Testis (tissue), 2 donors: Measurements from ENCODE around the gene PHRF1.

Experiments
- CTCF ChIP-seq, 3 experiments: fragments of 450-650 bp in 2 of 3; fragments of 200-600 bp in 1 of 3; sonication (generic) in 1 of 3; IDR thresholded peaks; one replicate each; pipeline ENCODE4 v1.5.1; 2016 to 2019; ENCODE audit warnings: antibody characterized with exemption in 3 of 3, mild to moderate bottlenecking in 2 of 3, moderate library complexity in 1 of 3
- POLR2A ChIP-seq: fragments of 450-650 bp; IDR thresholded peaks from one replicate; pipeline ENCODE4 v1.6.1; 2017; ENCODE audit warnings: antibody characterized with exemption, mild to moderate bottlenecking, moderate library complexity

- no peak for TF ChIP-seq CTCF (IDR thresholded peaks at IDR 0.05)
- no peak for TF ChIP-seq POLR2A
Measured at GRCh38 chr11:537622-538430, 38.4 kb upstream of the PHRF1 start.
